K562 (cell line): Measurements from ENCODE around the gene HSPB7. TPM values are rescaled to one million over a fixed set of nuclear protein-coding genes. Genes with fewer than 3 reads are reported as not detected.

Experiments used
- AFF1 ChIP-seq, 2 experiments: fragments of 450-650 bp; IDR thresholded peaks; 2 replicates each; pipeline ENCODE4 v1.6.1; 2018; ENCODE audit warnings: mild to moderate bottlenecking in 2 of 2, low read depth in 1 of 2; ENCODE audit not compliant: partially characterized antibody in 2 of 2
- PRPF4 ChIP-seq: fragments of 200-400 bp; formaldehyde crosslinking; IDR thresholded peaks from one replicate; pipeline ENCODE4 v1.6.1; 2017; ENCODE audit warnings: low read length, low read depth, mild to moderate bottlenecking; ENCODE audit not compliant: insufficient read depth, poor library complexity, severe bottlenecking
- SMAD4 ChIP-seq: fragments of 250-450 bp; sonication (Bioruptor Pico); conservative IDR thresholded peaks from 2 replicates; pipeline ENCODE4 v1.8.0; 2021; ENCODE audit warnings: inconsistent platforms, mild to moderate bottlenecking, moderate library complexity
- ZNF766 ChIP-seq: fragments of 200-800 bp; sonication (Bioruptor generic); conservative IDR thresholded peaks from 2 replicates; pipeline ENCODE4 v1.6.1; 2016; ENCODE audit warnings: missing genetic modification characterization, missing compliant biosample characterization
- polyA plus RNA-seq, 8 experiments: library from polyadenylated mRNA; depleted of rRNA in 4 of 8; stranded (reverse) in 5 of 8; unstranded in 3 of 8; fragments of >200 nt; fragmentation: Nextera tagmentation in 2 of 8; fragmentation: Illumina TruSeq in 1 of 8; extraction: Ambion mirVana in 2 of 8; extraction: Trizol in 1 of 8; gene quantifications; 2 replicates each; pipeline versions ENCODE4 v1.2.1 to v1.2.3, GENCODE V29; 2011 to 2014; ENCODE audit warnings: inconsistent platforms in 1 of 8, missing spikeins in 1 of 8
- total RNA-seq, 7 experiments: library from RNA; depleted of rRNA in 6 of 7; stranded (reverse); fragments of >200 nt in 6 of 7; fragmentation: Illumina TruSeq in 2 of 7; extraction: Trizol in 2 of 7; gene quantifications; 2 replicates each; pipeline versions ENCODE4 v1.2.1 to v1.2.3, GENCODE V29; 2011 to 2021; ENCODE audit warnings: low replicate concordance in 1 of 7
- TF ChIP-seq, protein P1 (sequence below): fragments of 250-450 bp; sonication (Bioruptor Pico); IDR thresholded peaks from 2 replicates; pipeline ENCODE4 v1.5.0; 2021; ENCODE audit warnings: mild to moderate bottlenecking, moderate library complexity
- TF ChIP-seq, protein P2 (sequence below): fragments of 250-450 bp; sonication (Bioruptor Pico); IDR thresholded peaks from 2 replicates; pipeline ENCODE4 v1.4.0; 2020; ENCODE audit warnings: mild to moderate bottlenecking, moderate library complexity
- TF ChIP-seq, protein P3 (sequence below): sonication (generic); formaldehyde crosslinking; IDR thresholded peaks from 2 replicates; pipeline ENCODE4 v1.8.0; 2023; ENCODE audit warnings: missing genetic modification reagents, mild to moderate bottlenecking, borderline replicate concordance

The HSPB7 gene
- total and polyA plus RNA-seq, 9 of the 15 experiments (the other 6 are each of a cell fraction or from before 2014, with no cell fraction given), result 0.05 to 0.19 (median 0.07) TPM; not detected in 6

DNA sequence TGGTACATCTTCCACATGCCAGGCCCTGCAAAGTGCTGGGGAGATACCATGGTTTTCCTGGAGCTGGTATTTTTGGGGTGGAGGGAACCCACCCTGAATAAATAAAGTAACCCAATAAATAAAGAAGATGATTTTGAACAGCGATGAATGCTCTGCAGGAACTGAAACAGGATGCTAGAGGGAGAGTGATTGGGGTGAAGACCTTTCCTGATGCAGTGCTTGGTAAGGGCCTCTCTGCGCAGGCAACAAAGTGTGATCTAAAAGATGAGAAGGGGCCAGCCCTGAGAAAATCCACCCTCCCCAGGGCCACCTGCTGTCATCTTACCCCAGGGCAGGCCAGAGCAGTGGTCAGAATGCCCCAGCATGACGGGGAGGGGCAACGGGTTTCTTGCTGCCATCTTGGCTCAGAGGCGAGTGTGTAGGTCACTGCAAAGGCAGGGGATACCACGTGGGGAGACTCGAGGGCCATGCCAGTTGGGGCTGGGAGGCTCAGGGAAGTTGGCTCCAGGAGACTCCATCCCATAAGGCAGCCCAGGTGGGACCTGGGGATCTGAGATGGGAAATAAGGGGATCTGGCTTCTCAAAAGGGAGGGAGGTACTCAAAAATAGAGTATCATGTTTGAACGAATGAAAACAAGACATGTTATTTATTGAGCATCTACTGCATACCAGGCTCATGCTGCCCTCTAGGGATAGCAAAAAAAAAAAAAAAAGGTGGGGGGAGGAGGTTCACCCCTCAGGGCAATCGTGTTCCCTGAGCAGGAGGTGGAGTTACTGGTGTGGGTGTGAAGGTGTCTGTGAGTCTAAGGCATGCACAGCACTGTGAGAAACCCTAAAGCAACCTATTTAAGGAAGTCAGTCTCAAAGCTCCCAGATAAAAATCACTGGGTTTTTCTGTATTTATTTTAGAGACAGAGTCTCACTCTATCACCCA is 11.0 kb downstream of the HSPB7 start (continued):
- TF ChIP-seq, protein P1, sequence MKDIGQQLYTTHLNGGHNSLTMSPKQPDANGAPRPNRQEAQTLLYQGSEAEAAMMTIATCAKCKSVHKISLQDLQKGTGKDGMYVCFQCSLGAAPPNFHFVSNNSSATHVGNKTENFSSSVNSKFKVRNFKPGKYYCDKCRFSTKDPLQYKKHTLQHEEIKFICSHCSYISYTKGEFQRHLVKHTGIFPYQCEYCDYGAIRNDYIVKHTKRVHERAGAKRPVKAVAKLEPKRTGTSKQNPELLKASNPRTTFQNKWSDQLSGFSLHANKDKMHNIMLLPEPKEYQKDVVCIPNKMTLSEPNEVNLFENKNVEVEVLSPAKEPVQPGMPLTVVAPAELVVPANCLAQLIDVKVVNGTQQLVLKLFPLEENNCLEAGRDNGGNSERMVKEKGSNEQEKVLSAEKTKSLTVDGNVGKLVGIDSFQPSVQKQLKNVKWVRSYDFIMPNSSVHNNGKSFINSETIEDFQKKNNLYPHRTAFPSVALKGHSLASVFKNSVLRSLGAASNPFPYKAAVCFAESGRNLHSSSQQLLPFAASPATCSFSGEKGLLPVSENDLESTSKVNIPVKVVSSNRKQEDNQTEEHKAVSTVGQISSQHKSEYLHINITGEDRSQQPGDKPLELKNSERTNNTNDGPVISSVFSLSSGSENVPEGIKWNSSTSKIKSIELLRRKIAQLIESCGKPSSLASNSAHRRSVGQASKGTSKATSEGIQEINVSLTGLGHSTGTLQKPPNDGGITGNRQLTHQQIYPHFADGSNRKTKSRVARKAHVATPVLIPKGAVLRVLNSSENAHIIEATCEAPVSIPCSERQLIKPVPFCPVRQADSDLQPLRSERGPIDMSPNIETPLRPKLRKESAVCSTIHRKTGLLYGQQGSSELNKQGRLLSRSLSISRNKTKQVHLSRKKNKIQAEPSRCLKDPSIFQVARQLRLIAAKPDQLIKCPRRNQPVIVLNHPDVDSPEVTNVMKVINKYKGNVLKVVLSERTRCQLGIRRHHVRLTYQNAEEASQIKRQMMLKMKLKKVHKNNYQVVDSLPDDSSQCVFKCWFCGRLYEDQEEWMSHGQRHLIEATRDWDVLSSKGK (CRISPR knock-in tag), result no peak
- TF ChIP-seq PRPF4 (no peak), AFF1 (IDR thresholded peaks at IDR 0.05; ENCODE audit: low read depth in 1 of 2, partially characterized antibody in 2 of 2) (no peak), ZNF766 (CRISPR knock-in tag) (peak; percentile 67; the same call in 1 of the 2 replicates), SMAD4 (CRISPR knock-in tag) (no peak)
- TF ChIP-seq, protein P2, sequence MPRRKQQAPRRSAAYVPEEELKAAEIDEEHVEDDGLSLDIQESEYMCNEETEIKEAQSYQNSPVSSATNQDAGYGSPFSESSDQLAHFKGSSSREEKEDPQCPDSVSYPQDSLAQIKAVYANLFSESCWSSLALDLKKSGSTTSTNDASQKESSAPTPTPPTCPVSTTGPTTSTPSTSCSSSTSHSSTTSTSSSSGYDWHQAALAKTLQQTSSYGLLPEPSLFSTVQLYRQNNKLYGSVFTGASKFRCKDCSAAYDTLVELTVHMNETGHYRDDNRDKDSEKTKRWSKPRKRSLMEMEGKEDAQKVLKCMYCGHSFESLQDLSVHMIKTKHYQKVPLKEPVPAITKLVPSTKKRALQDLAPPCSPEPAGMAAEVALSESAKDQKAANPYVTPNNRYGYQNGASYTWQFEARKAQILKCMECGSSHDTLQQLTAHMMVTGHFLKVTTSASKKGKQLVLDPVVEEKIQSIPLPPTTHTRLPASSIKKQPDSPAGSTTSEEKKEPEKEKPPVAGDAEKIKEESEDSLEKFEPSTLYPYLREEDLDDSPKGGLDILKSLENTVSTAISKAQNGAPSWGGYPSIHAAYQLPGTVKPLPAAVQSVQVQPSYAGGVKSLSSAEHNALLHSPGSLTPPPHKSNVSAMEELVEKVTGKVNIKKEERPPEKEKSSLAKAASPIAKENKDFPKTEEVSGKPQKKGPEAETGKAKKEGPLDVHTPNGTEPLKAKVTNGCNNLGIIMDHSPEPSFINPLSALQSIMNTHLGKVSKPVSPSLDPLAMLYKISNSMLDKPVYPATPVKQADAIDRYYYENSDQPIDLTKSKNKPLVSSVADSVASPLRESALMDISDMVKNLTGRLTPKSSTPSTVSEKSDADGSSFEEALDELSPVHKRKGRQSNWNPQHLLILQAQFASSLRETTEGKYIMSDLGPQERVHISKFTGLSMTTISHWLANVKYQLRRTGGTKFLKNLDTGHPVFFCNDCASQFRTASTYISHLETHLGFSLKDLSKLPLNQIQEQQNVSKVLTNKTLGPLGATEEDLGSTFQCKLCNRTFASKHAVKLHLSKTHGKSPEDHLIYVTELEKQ (CRISPR knock-in tag), result no peak
- TF ChIP-seq, protein P3, sequence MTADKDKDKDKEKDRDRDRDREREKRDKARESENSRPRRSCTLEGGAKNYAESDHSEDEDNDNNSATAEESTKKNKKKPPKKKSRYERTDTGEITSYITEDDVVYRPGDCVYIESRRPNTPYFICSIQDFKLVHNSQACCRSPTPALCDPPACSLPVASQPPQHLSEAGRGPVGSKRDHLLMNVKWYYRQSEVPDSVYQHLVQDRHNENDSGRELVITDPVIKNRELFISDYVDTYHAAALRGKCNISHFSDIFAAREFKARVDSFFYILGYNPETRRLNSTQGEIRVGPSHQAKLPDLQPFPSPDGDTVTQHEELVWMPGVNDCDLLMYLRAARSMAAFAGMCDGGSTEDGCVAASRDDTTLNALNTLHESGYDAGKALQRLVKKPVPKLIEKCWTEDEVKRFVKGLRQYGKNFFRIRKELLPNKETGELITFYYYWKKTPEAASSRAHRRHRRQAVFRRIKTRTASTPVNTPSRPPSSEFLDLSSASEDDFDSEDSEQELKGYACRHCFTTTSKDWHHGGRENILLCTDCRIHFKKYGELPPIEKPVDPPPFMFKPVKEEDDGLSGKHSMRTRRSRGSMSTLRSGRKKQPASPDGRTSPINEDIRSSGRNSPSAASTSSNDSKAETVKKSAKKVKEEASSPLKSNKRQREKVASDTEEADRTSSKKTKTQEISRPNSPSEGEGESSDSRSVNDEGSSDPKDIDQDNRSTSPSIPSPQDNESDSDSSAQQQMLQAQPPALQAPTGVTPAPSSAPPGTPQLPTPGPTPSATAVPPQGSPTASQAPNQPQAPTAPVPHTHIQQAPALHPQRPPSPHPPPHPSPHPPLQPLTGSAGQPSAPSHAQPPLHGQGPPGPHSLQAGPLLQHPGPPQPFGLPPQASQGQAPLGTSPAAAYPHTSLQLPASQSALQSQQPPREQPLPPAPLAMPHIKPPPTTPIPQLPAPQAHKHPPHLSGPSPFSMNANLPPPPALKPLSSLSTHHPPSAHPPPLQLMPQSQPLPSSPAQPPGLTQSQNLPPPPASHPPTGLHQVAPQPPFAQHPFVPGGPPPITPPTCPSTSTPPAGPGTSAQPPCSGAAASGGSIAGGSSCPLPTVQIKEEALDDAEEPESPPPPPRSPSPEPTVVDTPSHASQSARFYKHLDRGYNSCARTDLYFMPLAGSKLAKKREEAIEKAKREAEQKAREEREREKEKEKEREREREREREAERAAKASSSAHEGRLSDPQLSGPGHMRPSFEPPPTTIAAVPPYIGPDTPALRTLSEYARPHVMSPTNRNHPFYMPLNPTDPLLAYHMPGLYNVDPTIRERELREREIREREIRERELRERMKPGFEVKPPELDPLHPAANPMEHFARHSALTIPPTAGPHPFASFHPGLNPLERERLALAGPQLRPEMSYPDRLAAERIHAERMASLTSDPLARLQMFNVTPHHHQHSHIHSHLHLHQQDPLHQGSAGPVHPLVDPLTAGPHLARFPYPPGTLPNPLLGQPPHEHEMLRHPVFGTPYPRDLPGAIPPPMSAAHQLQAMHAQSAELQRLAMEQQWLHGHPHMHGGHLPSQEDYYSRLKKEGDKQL (CRISPR knock-in tag), result no peak
